AG04450 (cell line): Measurements from ENCODE around the gene TRIM10. TPM values are rescaled to one million over a fixed set of nuclear protein-coding genes. Genes with fewer than 3 reads are reported as not detected.

Source experiments
- CTCF ChIA-PET: fragments of 300-600, 350-600 bp; formaldehyde crosslinking; extraction: SDS; loops from one replicate; lab custom pipeline; 2022; ENCODE audit warnings: antibody characterized with exemption, inconsistent platforms; lab: Charles Lee
- POLR2A ChIA-PET: fragments of 350-600 bp; formaldehyde crosslinking; extraction: SDS; loops from one replicate; lab custom pipeline; 2021; ENCODE audit warnings: antibody characterized with exemption, inconsistent platforms; lab: Yijun Ruan, JAX
- DNase-seq: peaks from one replicate; pipeline ENCODE4 v3.0.0-alpha.2; 2011; ENCODE audit warnings: low read depth, low spot score
- H3K27ac ChIP-seq: one replicate; pipeline ENCODE4 v1.5.1; 2012; ENCODE audit warnings: low read depth, low read length, control low read depth
- H3K27me3 ChIP-seq: one replicate; pipeline ENCODE4 v1.6.0; 2012; ENCODE audit warnings: low read length; ENCODE audit not compliant: control insufficient read depth, insufficient read depth
- H3K4me3 ChIP-seq: 2 replicates; pipeline ENCODE4 v1.5.1; 2011; ENCODE audit warnings: mild to moderate bottlenecking, low read depth, low read length, control low read depth
- H3K9me3 ChIP-seq: 2 replicates; pipeline ENCODE4 v1.5.1; 2012; ENCODE audit warnings: low read length; ENCODE audit not compliant: control insufficient read depth, insufficient read depth
- CTCF ChIP-seq: IDR thresholded peaks from 2 replicates; pipeline ENCODE4 v1.5.1; 2011; ENCODE audit warnings: low read depth, low read length, control low read depth, inconsistent platforms
- polyA plus RNA-seq: library from polyadenylated mRNA; depleted of rRNA; stranded (reverse); fragments of >200 nt; gene quantifications from 2 replicates; pipeline ENCODE4 v1.2.3, GENCODE V29; 2011

The TRIM10 gene
- polyA plus RNA-seq, 1 experiment: not detected

DNA sequence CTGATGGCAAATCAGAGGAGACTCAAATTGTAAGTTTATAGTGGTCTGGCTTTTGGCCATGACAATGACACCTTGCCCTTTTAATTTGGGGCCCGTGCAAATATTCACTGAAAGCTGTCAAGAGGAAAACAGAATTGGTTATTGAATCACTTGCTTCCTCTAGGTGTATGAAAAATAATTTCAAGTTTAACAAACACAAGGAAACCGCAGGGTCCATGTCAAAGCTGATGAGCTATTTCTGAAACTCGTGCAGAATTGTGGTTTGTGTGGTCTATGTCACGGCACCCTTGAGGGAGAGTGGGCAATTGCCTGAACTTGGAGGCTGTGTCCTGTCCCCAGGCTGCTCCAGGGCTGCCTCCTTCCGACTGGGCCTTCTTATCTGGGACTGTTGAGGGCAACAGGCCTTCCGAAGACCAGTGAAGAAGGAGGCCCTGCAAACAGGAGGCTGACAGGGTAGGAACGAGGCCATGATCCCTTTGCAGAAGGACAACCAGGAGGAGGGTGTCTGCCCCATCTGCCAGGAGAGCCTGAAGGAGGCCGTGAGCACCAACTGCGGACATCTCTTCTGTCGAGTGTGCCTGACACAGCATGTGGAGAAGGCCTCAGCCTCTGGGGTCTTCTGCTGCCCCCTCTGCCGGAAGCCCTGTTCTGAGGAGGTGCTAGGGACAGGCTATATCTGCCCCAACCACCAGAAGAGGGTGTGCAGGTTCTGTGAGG, 24.3 kb downstream of the TRIM10 start:
- no peak for DNase-seq
- no peaks in the 10 kb centered on the region for H3K9me3 ChIP-seq
- CTCF ChIA-PET: no interaction called here
- H3K27me3 ChIP-seq: peaks cover 24% of the 10 kb centered on the region
- H3K27ac ChIP-seq: no peak overlapping the region
- no peak for TF ChIP-seq CTCF
- no peak overlapping the region for H3K4me3 ChIP-seq
- POLR2A ChIA-PET: no interaction called here

- TF ChIP-seq CTCF: no peak
- H3K27ac ChIP-seq: no peak within 1 kb of the TSS
- DNase-seq: no peak
- POLR2A ChIA-PET: no interaction called here
- no peak within 1 kb of the TSS for H3K4me3 ChIP-seq
- CTCF ChIA-PET: no interaction called here
- no peaks in the 10 kb centered on the region for H3K9me3 ChIP-seq
- peaks cover 17% of the 10 kb centered on the region for H3K27me3 ChIP-seq
These were observed 25.3 kb downstream of the TRIM10 start, which contains the start of gene TRIM40 for GRCh38 chr6:30135757-30136156. Gene TRIM40 (plus strand): TSS chr6:30136140. CDS start chr6:30137037, 897 bp downstream.

GRCh38 chr6:30135147-30135546, 25.9 kb downstream of the TRIM10 start:
- no peak for DNase-seq
- no peaks in the 10 kb centered on the region for H3K9me3 ChIP-seq
- ChIA-PET POLR2A (no interaction called here), CTCF (interaction anchor here (0.6 kb wide), 1 partner anchor 49 kb away, joined by 8 read pairs; no protein-coding TSS in a partner anchor)
- TF ChIP-seq CTCF: no peak
- no peak overlapping the region for H3K4me3 ChIP-seq
- H3K27me3 ChIP-seq: peaks cover 22% of the 10 kb centered on the region
- H3K27ac ChIP-seq: no peak overlapping the region

DNA sequence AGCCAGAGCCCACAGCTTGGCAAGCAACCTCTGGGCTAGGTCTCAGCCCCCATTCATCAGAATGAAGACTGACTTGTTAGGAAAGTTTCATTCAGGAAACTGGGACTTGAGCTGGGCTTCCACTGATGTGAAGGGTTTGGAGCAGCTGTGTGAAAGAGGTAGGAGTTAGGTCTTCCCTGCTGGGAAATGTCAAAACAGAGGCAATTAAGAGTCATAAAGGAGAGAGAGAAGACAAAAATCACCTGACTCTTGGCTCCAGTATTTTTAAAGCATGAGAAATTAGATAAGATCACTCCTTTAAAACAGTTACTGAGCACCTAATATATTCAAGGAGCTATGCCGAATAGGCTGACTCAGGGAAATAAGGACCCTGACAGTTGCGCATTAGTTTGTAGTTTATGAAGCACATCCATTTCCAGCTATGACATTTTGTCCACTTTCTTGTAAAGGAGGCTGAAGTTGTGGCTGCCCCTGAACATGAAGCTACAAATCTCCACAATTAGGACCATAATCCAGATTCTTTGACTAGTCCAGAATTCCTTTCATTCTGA, 29.0 kb downstream of the TRIM10 start:
- H3K27ac ChIP-seq: no peak overlapping the region
- H3K27me3 ChIP-seq: peaks cover 42% of the 10 kb centered on the region
- POLR2A ChIA-PET: no interaction called here
- TF ChIP-seq CTCF: no peak
- H3K9me3 ChIP-seq: no peaks in the 10 kb centered on the region; the same call in 1 of the 2 replicates
- no peak overlapping the region for H3K4me3 ChIP-seq
- CTCF ChIA-PET: interaction anchor here (0.6 to 6.0 kb wide), 21 partner anchors 9 to 474 kb away, joined by 3 to 236 read pairs (median 9); partner anchors contain the start of genes POLR1H and TRIM31
- no peak for DNase-seq
